ENCODE data around the gene PLPPR3. TPM values are rescaled to one million over a fixed set of nuclear protein-coding genes. Genes with fewer than 3 reads are reported as not detected.

PLPPR3 gene
- polyA plus RNA-seq, 1 donor (not counting 4 experiments of a cell fraction or from before 2014, with no cell fraction given) = not detected

DNA sequence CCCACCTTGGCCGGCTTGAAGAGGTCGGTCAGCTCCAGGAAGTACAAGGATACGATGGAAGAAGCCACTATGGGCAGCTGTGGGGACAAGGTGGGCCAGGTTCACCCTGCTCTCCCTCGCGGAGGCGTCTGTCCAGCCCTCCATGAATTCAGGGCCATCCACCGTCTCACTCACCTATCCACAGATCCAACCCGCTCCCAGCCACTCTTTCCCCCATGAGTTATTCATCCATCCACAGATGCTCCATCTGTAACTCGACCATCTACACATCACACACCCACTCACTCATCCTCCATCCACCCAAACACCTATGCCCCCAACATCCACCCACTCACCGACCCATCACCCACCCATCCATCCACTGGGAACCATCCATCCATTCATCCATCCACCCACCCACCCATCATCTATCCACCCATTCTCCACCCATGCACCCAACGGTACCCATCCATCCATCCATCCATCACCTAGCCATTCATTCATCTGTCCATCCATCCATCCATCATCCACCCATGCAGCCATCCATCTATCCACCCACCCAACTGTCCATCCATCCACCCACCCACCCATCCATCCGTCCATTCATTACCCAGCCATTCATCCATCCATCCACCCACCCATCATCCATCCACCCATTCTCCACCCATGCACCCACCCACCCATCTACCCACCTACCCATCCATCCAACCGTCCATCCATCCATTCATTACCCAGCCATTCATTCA is 5.8 kb downstream of the PLPPR3 start:
- dilution Hi-C loops (cut with MboI; ENCODE audit: extremely low pct_ligation_motif_present, low sequenced_read_pairs) = no loop called here
- TF ChIP-seq CTCF (optimal IDR thresholded peaks at IDR 0.05 in 1 of 3, IDR thresholded peaks at IDR 0.05 in 1 of 3, conservative IDR thresholded peaks at IDR 0.05 in 1 of 3; ENCODE audit: extremely low read depth in 1 of 3, insufficient read depth in 2 of 3, low read length in 3 of 3) (no peak), EZH2 (IDR thresholded peaks at IDR 0.05; ENCODE audit: low read length) (no peak)

DNA sequence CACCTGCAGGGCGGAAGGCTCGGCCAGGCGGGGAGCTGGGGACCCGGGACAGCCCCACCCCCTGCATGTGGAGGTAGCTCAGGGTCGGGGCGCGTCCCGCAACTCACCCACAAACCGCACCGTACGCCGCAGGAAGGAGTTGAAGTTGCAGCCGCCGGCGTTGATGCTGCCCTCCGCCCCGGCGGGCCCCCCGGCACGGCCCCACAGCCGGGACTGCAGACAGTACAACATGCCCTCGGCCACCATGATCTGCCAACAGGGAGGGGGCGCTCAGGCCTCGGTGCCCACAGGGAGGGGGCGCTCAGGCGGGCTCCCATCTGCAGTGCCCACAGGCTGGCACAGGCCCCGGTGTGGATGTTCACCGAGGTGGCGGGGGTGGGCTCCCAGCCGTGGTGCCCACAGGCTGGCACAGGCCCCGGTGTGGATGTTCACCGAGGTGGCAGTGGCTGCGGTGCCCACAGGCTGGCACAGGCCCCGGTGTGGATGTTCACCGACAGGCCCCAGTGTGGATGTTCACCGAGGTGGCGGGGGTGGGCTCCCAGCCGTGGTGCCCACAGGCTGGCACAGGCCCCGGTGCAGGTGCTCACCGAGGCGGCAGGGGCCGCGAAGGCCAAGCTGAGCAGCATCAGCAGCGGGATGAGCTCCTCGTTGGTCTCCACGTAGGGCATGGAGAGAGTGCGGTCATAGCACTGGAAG is 6.5 kb downstream of the PLPPR3 start:
- no peaks in the 10 kb centered on the region for H3K4me1 ChIP-seq (ENCODE audit: control insufficient read depth, extremely low read depth, insufficient read depth, low read length)
- no peaks in the 10 kb centered on the region for H3K79me2 ChIP-seq (ENCODE audit: control insufficient read depth, insufficient read depth, low read length)
- H2AFZ ChIP-seq (ENCODE audit: control insufficient read depth, low read length) = no peak overlapping the region
- H3K4me3 ChIP-seq (ENCODE audit: control insufficient read depth in 2 of 3, extremely low read depth in 1 of 3, insufficient read depth in 2 of 3, low read depth in 1 of 3, low read length in 3 of 3) = no peak overlapping the region
- H3K27me3 ChIP-seq (ENCODE audit: control insufficient read depth, extremely low read depth, insufficient read depth, low read length) = no peaks in the 10 kb centered on the region
- H3K4me2 ChIP-seq (ENCODE audit: control insufficient read depth, extremely low read depth, insufficient read depth, low read depth, low read length) = no peak overlapping the region
- FAIRE-seq (no peak), DNase-seq (ENCODE audit: low read depth, low spot score) (no peak)
- H3K9ac ChIP-seq (ENCODE audit: control insufficient read depth, extremely low read depth, insufficient read depth, low read length) = no peak overlapping the region
- H3K9me1 ChIP-seq (ENCODE audit: control insufficient read depth, extremely low read depth, insufficient read depth, low read length) = no peaks in the 10 kb centered on the region
- H3K9me3 ChIP-seq (ENCODE audit: control insufficient read depth, low read depth, low read length) = no peaks in the 10 kb centered on the region
- no peak for TF ChIP-seq EZH2 (IDR thresholded peaks at IDR 0.05; ENCODE audit: low read length)
- TF ChIP-seq CTCF (optimal IDR thresholded peaks at IDR 0.05 in 1 of 3, IDR thresholded peaks at IDR 0.05 in 1 of 3, conservative IDR thresholded peaks at IDR 0.05 in 1 of 3; ENCODE audit: extremely low read depth in 1 of 3, insufficient read depth in 2 of 3, low read length in 3 of 3) = no peak
- peaks cover 8% of the 10 kb centered on the region for H4K20me1 ChIP-seq (ENCODE audit: control insufficient read depth, extremely low read depth, insufficient read depth, low read length)
- peaks cover 7% of the 10 kb centered on the region in 2 experiments for H3K36me3 ChIP-seq (ENCODE audit: control insufficient read depth in 2 of 2, extremely low read depth in 1 of 2, insufficient read depth in 2 of 2, low read length in 2 of 2)
- no peak overlapping the region for H3K27ac ChIP-seq (ENCODE audit: control insufficient read depth, insufficient read depth, low read length)
- dilution Hi-C loops (cut with MboI; ENCODE audit: extremely low pct_ligation_motif_present, low sequenced_read_pairs) = no loop called here

More for the DNA sequence above, 5.8 kb downstream of the PLPPR3 start:
- Histone ChIP-seq H3K27ac (ENCODE audit: control insufficient read depth, insufficient read depth, low read length) (no peak overlapping the region), H3K9me3 (ENCODE audit: control insufficient read depth, low read depth, low read length) (no peaks in the 10 kb centered on the region), H2AFZ (ENCODE audit: control insufficient read depth, low read length) (no peak overlapping the region), H3K79me2 (ENCODE audit: control insufficient read depth, insufficient read depth, low read length) (no peaks in the 10 kb centered on the region), H3K36me3 (ENCODE audit: control insufficient read depth in 2 of 2, extremely low read depth in 1 of 2, insufficient read depth in 2 of 2, low read length in 2 of 2) (peaks cover 2% of the 10 kb centered on the region in 2 experiments), H3K9ac (ENCODE audit: control insufficient read depth, extremely low read depth, insufficient read depth, low read length) (no peak overlapping the region), H3K27me3 (ENCODE audit: control insufficient read depth, extremely low read depth, insufficient read depth, low read length) (no peaks in the 10 kb centered on the region), H3K4me2 (ENCODE audit: control insufficient read depth, extremely low read depth, insufficient read depth, low read depth, low read length) (no peak overlapping the region), H3K4me3 (ENCODE audit: control insufficient read depth in 2 of 3, extremely low read depth in 1 of 3, insufficient read depth in 2 of 3, low read depth in 1 of 3, low read length in 3 of 3) (no peak overlapping the region), H3K9me1 (ENCODE audit: control insufficient read depth, extremely low read depth, insufficient read depth, low read length) (no peaks in the 10 kb centered on the region), H4K20me1 (ENCODE audit: control insufficient read depth, extremely low read depth, insufficient read depth, low read length) (peaks cover 7% of the 10 kb centered on the region), H3K4me1 (ENCODE audit: control insufficient read depth, extremely low read depth, insufficient read depth, low read length) (no peaks in the 10 kb centered on the region)
- no peak for DNase-seq (ENCODE audit: low read depth, low spot score)
- FAIRE-seq = no peak

Data from keratinocyte (primary cell).